GM18526 (cell line): ENCODE results near the gene UCK1.

Experiments
- POLR2A ChIP-seq: IDR thresholded peaks from 3 replicates; pipeline ENCODE4 v1.6.1; 2011; ENCODE audit not compliant: insufficient read length; ENCODE audit errors: extremely low read depth

The UCK1 gene

GRCh38 chr9:131530546-131530919 lies 530 bp downstream of the UCK1 start:
- TF ChIP-seq POLR2A = no peak

GRCh38 chr9:131529597-131530545 lies 1.2 kb downstream of the UCK1 start:
- no peak for TF ChIP-seq POLR2A

- no peak for TF ChIP-seq POLR2A
Measured at GRCh38 chr9:131528886-131529505, 2.1 kb downstream of the UCK1 start.

GRCh38 chr9:131528186-131528585 lies 2.9 kb downstream of the UCK1 start:
- TF ChIP-seq POLR2A = no peak

GRCh38 chr9:131525643-131526565 lies 5.2 kb downstream of the UCK1 start:
- no peak for TF ChIP-seq POLR2A

- no peak for TF ChIP-seq POLR2A
Measured at GRCh38 chr9:131524665-131525315, 6.3 kb downstream of the UCK1 start.

GRCh38 chr9:131523451-131524435 lies 7.3 kb downstream of the UCK1 start:
- no peak for TF ChIP-seq POLR2A

- TF ChIP-seq POLR2A = no peak
Measured at GRCh38 chr9:131523086-131523388, 8.0 kb downstream of the UCK1 start.

GRCh38 chr9:131522257-131523085 lies 8.6 kb downstream of the UCK1 start:
- no peak for TF ChIP-seq POLR2A

- TF ChIP-seq POLR2A = no peak
Measured at GRCh38 chr9:131521822-131522221, 9.2 kb downstream of the UCK1 start.

GRCh38 chr9:131521203-131521602 lies 9.9 kb downstream of the UCK1 start:
- TF ChIP-seq POLR2A = no peak

- no peak for TF ChIP-seq POLR2A
Measured at GRCh38 chr9:131520503-131520902, 10.6 kb downstream of the UCK1 start.

- TF ChIP-seq POLR2A = no peak
Measured at GRCh38 chr9:131518553-131518952, 12.5 kb downstream of the UCK1 start.

- TF ChIP-seq POLR2A = no peak
Measured at GRCh38 chr9:131517761-131518190, 13.3 kb downstream of the UCK1 start.
